Hindlimb muscle (tissue), 1 donor: ENCODE measurements around the gene CLSTN1. TPM values are rescaled to one million over a fixed set of nuclear protein-coding genes. Genes with fewer than 3 reads are reported as not detected.
"Not testable (repeated sequence)": the region's sequence is repeated elsewhere in the genome, so short reads cannot be mapped to it uniquely, and the experiment has no call there.

Source experiments
- DNase-seq: peaks from one replicate; pipeline ENCODE4 v3.0.0-alpha.2; 2013
- polyA plus RNA-seq: library from polyadenylated mRNA; unstranded; fragments of 120-200 nt; gene quantifications from one replicate; pipeline ENCODE4 v1.2.1, GENCODE V29; 2013; ENCODE audit not compliant: insufficient read length

The CLSTN1 gene
- polyA plus RNA-seq, 1 donor, result 78.9 TPM

GRCh38 chr1:9825093-9826074 lies 1.6 kb upstream of the CLSTN1 start:
- peak; percentile 36 for DNase-seq

GRCh38 chr1:9824702-9825089 lies 931 bp upstream of the CLSTN1 start:
- no peak for DNase-seq

- DNase-seq, result no peak
These were observed 147 bp downstream of the CLSTN1 start for GRCh38 chr1:9823693-9823942.

- no peak for DNase-seq
These were observed 670 bp downstream of the CLSTN1 start for GRCh38 chr1:9822897-9823692.

DNA sequence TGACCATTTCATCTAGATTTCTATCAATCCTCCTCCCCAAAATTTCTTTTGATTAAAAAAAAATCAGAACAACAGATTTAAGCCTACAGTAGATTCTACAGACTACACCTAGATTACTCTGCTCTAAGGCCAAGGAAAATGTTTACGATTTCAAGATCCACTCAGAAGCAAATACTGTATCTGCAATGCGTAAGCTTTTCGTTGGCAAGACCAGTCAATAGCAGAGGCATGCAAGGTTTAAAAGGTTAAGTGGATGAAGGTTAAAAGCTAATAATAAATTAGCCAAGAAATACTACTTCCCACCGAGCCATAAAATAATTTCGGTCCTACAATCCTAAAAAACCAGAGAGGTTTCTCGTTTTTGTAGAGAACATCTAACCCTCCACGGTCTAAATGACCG lies 1.3 kb downstream of the CLSTN1 start:
- DNase-seq, result no peak

DNA sequence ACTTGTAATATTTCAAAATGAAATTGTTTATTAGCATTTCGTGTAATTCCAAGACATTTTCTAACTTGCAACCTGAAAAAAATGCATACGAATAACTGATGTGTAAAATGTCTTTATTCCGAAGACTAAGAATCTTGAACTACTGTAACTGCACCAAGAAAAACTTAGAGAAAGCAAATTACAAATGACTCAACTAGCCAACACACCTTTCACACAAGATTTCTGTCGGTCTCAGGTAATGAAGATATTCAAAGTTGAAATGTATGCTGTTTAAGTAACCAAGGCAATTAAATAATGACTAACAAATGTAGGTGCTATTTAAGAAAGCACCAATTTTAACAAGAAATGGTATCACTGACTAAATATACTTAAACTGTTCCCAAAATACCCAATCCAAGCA lies 2.1 kb downstream of the CLSTN1 start:
- DNase-seq, result no peak

DNA sequence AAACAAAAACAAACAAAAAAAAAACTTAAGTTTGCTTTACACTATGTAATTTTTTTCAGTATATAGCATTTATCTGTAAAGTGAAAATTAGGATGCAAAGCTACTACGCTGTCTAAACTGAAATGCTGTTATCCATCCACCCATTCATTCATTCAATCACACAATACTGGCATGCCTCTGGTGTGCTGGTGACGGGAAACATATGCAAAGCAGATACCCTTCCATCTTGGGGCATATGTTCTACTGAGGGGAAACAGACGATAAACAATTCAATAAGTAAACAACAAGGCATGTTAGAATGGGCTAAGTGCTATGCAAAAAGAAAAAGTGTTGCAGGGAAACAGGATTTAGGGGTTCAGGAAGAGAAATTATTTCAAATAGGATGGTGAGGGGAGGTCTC lies 3.2 kb downstream of the CLSTN1 start:
- DNase-seq, result no peak

GRCh38 chr1:9817734-9818133 lies 6.0 kb downstream of the CLSTN1 start:
- no peak for DNase-seq

GRCh38 chr1:9816199-9816598 lies 7.6 kb downstream of the CLSTN1 start:
- DNase-seq, result no peak

DNA sequence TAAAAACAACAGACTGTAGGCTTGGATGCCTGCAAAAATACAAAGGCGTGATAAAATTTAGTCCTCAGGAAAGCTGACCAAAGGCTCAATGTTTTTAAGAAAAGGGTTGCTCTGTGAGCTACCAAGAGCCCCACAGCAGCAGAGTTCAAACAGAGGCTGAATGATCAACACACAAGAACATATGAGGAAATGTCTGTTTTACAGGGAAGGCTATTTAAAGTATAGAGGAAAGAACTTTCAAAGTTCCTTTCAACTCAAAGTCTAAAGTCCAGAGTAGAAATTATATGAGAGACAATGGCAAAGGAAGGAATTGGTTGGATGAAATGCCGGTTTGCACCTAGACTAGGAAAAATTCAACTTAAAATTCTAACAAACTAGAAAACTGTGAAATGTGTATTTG lies 8.6 kb downstream of the CLSTN1 start:
- DNase-seq, result no peak

GRCh38 chr1:9814619-9815018 lies 9.1 kb downstream of the CLSTN1 start:
- DNase-seq, result no peak

DNA sequence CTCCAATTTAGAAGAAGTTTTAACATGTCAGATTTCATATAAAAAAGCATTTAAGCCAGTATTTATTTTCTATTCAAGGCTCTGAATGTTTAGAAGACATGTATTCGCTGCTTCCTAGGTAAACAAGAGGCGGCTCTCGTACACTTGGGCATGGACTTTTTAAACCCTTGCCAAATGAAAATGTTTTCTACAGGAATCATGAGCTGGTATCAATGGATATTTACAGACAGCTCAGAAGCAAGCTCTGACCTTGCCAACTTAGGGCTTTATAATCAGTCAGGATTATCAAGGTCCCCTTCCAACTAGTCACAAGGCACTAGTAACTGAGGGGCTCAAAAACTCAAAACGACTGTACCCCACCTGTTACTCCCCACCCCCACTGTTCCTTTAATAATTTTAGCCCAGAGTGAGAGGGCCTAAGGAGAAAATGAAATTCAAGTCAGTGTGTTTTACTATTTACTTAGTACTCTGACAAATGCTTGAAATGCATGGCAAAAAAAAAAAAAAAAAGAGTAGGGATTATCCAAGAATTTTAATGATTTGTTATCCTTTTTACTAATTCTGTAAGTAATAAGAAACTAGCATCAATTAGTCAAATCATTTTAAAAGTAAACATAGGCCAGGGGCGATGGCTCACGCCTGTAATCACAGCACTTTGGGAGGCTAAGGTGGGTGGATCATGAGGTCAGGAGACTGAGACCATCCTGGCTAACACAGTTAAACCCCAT lies 12.4 kb downstream of the CLSTN1 start:
- no peak for DNase-seq

- no peak for DNase-seq
These were observed 14.7 kb downstream of the CLSTN1 start for GRCh38 chr1:9809100-9809510.

GRCh38 chr1:9808459-9808858 lies 15.3 kb downstream of the CLSTN1 start:
- DNase-seq, result no peak

DNA sequence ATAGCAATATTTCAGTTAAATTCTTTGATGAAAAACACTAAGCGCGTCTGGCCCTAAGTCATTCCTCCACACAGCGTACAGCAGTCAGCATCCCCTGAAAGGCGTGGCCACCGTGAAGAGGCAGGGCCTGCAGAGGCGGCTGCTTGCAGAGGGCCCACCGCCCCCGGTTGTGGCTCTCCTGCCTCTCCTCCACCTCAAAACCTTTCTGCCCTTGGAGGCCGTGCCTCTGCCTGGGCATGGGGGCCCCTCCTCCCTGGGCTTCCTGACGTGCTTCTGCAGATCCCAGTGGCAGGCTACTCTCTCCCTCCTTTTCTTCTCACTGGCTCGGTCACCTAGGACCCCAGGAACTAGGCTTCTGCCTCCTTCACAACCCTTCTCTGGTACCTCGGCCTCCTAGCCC lies 16.2 kb downstream of the CLSTN1 start:
- no peak for DNase-seq

GRCh38 chr1:9805972-9806371 lies 17.8 kb downstream of the CLSTN1 start:
- DNase-seq, result not testable (repeated sequence)

GRCh38 chr1:9805006-9805508 lies 18.7 kb downstream of the CLSTN1 start:
- DNase-seq, result no peak

GRCh38 chr1:9803003-9803918 lies 20.5 kb downstream of the CLSTN1 start:
- DNase-seq, result not testable (repeated sequence)

GRCh38 chr1:9801909-9802308 lies 21.9 kb downstream of the CLSTN1 start:
- DNase-seq, result no peak

DNA sequence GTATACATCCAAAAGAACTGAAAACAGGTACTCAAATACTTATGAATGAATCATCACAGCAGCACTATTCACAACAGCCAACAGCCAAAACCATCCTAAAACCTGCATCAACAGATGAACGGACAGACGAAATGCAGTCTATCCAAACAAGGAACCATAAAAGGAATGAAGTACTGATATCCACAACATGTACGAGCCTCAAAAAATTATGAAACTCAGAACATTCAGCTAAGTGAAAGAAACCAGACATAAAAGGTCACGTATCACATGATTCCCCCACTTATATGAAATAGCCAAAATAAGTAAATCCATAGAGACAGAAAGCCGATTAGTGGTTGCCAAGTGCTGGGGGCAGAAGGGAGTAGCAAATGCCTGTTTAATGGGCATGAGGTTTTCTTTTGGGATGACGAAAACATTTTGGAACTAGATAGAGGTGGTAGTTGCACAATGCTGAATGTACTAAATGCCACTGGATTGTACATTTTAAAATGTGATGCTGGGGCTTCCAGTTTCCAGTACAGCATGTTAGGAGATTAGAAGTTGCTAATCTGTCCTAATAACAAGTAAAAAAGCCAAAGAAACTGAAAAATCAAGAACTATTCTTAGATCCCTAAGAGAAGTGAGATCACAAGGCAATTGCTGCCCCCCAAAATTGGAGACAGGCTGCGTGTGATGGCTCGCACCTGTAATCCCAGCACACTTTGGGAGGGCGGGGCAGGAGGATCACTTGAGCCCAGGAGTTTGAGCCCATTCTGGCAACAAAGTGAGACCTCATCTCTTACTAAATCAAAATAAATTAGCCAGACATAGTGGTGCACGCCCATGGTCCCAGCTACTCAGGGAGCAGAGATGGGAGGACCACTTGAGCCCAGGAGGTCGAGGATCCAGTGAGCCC lies 25.3 kb downstream of the CLSTN1 start:
- no peak for DNase-seq

- DNase-seq, result no peak
These were observed 26.7 kb downstream of the CLSTN1 start for GRCh38 chr1:9797049-9797448.
